ENCODE measurements around the gene RASGRP4. TPM values are rescaled to one million over a fixed set of nuclear protein-coding genes. Genes with fewer than 3 reads are reported as not detected.

Gene RASGRP4
- total RNA-seq, 1 donor from 2014 or later, result 3.2 TPM

DNA sequence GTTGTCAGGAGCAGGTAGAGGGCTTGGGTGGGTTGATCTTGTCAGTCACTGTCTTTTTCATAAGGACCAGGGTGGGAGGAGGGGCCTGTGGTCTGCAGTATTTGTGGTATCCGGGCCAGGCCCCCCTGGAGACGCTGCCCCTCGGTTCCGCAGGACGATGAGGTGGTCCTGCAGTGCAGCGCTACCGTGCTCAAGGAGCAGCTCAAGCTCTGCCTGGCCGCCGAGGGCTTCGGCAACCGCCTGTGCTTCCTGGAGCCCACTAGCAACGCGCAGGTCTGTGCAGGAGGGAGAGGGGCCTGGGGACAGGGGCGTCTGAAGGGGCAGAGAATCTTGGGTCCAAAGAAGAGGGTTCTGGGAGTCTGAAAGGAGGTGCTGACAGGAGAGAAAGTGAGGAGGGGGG lies 14.6 kb upstream of the RASGRP4 start:
- Mint-ChIP-seq H3K4me3 (no peak overlapping the region), H3K27me3 (peaks cover 16% of the 10 kb centered on the region), H3K36me3 (ENCODE audit: low read depth) (no peaks in the 10 kb centered on the region), H3K4me1 (peaks cover 2% of the 10 kb centered on the region), H3K27ac (no peak overlapping the region), H3K9me3 (no peaks in the 10 kb centered on the region)
- intact Hi-C loops (cut with micrococcal nuclease), result no loop called here
- ATAC-seq (ENCODE audit: low read depth), result no peak
- no peak for DNase-seq
- ChIA-PET CTCF (no interaction called here), POLR2A (no interaction called here)
- TF ChIP-seq, protein P1, sequence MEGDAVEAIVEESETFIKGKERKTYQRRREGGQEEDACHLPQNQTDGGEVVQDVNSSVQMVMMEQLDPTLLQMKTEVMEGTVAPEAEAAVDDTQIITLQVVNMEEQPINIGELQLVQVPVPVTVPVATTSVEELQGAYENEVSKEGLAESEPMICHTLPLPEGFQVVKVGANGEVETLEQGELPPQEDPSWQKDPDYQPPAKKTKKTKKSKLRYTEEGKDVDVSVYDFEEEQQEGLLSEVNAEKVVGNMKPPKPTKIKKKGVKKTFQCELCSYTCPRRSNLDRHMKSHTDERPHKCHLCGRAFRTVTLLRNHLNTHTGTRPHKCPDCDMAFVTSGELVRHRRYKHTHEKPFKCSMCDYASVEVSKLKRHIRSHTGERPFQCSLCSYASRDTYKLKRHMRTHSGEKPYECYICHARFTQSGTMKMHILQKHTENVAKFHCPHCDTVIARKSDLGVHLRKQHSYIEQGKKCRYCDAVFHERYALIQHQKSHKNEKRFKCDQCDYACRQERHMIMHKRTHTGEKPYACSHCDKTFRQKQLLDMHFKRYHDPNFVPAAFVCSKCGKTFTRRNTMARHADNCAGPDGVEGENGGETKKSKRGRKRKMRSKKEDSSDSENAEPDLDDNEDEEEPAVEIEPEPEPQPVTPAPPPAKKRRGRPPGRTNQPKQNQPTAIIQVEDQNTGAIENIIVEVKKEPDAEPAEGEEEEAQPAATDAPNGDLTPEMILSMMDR (IDR thresholded peaks at IDR 0.05), result no peak

DNA sequence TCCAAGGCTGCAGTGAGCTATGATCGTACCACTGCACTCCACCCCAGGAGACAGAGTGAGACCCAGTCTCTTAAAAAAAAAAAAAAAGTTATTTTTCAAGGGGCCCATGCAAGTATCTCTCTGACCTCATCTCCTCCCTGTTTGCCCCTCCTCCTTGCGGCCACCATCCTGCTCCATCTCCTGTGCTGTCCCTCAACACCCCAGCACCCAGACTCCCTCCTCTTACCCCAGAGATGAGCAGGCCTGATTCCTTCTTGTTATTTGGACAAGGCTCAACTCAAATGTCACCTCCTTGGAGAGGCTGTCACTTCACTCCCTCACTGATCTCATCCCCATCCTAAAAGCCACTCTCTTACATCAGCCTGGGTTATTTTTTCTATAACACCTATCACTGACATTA lies 11.9 kb upstream of the RASGRP4 start:
- H3K36me3 Mint-ChIP-seq (ENCODE audit: low read depth), result no peaks in the 10 kb centered on the region
- H3K27ac Mint-ChIP-seq, result no peak overlapping the region
- ChIA-PET CTCF (interaction anchor here (1.6 kb wide), 1 partner anchor 35 kb away, joined by 6 read pairs; the partner anchor contains the start of gene FAM98C), POLR2A (interaction anchor here (0.6 to 0.8 kb wide), 2 partner anchors 35 to 76 kb away, joined by 3 read pairs; partner anchors contain the start of gene FAM98C)
- TF ChIP-seq, protein P1 (IDR thresholded peaks at IDR 0.05), result no peak
- DNase-seq, result no peak
- intact Hi-C loops (cut with micrococcal nuclease), result no loop called here
- no peak overlapping the region for H3K4me3 Mint-ChIP-seq
- H3K4me1 Mint-ChIP-seq, result peaks cover 11% of the 10 kb centered on the region
- no peaks in the 10 kb centered on the region for H3K9me3 Mint-ChIP-seq
- H3K27me3 Mint-ChIP-seq, result peaks cover 21% of the 10 kb centered on the region
- no peak for ATAC-seq (ENCODE audit: low read depth)

DNA sequence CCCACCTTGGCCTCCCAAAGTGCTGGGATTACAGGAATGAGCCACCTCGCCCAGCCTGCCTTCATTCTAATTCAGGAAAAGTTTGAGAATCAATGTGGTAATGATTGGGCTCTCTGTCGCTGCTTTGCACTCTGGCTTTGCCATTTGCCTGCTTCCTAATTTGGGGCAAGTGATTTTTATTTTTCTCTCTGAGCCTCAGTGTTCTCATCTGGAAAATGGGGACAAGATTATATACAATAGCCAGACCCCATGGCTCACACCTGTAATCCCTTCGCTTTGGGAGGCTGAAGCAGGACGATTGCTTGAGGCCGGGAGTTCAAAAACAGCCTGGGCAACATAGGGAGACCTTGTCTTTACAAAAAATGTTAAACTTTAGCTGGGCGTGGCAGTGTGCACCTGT lies 11.3 kb upstream of the RASGRP4 start:
- TF ChIP-seq, protein P1 (IDR thresholded peaks at IDR 0.05), result no peak
- Mint-ChIP-seq H3K4me1 (peaks cover 11% of the 10 kb centered on the region), H3K27ac (no peak overlapping the region), H3K36me3 (ENCODE audit: low read depth) (no peaks in the 10 kb centered on the region), H3K27me3 (peaks cover 19% of the 10 kb centered on the region), H3K4me3 (no peak overlapping the region), H3K9me3 (no peaks in the 10 kb centered on the region)
- ChIA-PET POLR2A (interaction anchor here (0.8 kb wide), 1 partner anchor 34 kb away, joined by 3 read pairs; the partner anchor contains the start of gene FAM98C), CTCF (interaction anchor here (1.6 kb wide), 1 partner anchor 34 kb away, joined by 6 read pairs; the partner anchor contains the start of gene FAM98C)
- DNase-seq (no peak), ATAC-seq (ENCODE audit: low read depth) (no peak)
- intact Hi-C loops (cut with micrococcal nuclease), result no loop called here

DNA sequence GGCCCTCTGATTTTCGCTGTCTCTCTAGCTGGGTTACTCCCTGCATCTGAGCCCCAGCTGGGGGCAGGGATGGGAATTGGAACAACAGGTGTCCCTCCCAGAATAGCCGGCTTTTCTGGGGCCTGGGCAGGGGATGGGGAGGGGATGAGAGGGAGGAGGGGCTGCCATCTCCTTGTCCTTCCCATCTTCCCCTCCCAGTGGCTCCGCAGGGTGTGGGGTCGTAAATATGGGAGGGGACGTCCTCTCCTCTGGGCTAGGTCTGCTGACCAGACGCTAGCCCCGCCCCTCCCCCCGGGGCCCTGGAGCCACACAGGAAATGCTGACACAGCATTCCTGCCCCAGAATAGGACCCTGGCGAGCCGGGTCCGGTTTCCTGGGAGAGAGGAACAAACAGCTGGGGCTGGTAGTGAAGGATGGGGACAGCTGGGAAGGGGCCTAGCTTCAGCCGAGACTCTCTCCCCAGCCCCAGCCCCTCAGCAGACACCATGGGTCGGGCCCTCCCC lies 8.6 kb upstream of the RASGRP4 start:
- ChIA-PET POLR2A (no interaction called here), CTCF (interaction anchor here (1.0 kb wide), 1 partner anchor 32 kb away, joined by 3 read pairs; the partner anchor contains the start of gene FAM98C)
- H3K27ac Mint-ChIP-seq, result no peak overlapping the region
- intact Hi-C loops (cut with micrococcal nuclease), result no loop called here
- H3K36me3 Mint-ChIP-seq (ENCODE audit: low read depth), result no peaks in the 10 kb centered on the region
- ATAC-seq (ENCODE audit: low read depth) (no peak), DNase-seq (no peak)
- H3K27me3 Mint-ChIP-seq, result peaks cover 14% of the 10 kb centered on the region
- H3K4me1 Mint-ChIP-seq, result peaks cover 12% of the 10 kb centered on the region
- no peak overlapping the region for H3K4me3 Mint-ChIP-seq
- H3K9me3 Mint-ChIP-seq, result no peaks in the 10 kb centered on the region
- TF ChIP-seq, protein P1 (IDR thresholded peaks at IDR 0.05), result no peak

DNA sequence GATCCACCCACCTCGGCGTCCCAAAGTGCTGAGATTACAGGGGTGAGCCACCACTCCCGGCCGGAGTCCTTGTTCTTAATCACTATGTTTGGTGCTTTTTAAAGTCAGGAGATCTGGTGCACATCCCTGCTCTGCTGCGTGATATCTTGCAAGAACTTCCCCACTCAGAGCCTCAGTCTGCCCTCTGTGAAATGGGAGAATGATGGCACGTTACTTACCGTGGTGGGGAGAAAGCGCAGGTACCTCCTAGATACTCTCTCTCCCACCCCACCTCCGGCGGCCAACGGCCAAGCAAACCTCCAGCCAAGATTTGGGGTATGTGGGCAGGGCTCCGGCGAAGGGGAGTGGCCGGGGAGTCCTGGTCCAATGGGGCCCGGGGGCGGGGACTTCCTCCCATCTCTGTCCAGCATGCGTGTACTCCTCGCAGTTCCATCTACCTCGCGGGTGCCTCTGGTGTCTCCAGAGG lies 7.3 kb upstream of the RASGRP4 start, which contains the start of gene RYR1:
TSS of gene RYR1 (plus strand) at position 424 of the 466 bp plus-strand sequence. CDS start 139 bp downstream, outside the sequence.
- ATAC-seq (ENCODE audit: low read depth) (peak; percentile 91), DNase-seq (peak; percentile 37)
- intact Hi-C loops (cut with micrococcal nuclease), result no loop called here
- Mint-ChIP-seq H3K36me3 (ENCODE audit: low read depth) (no peaks in the 10 kb centered on the region), H3K4me3 (peak within 1 kb of the TSS; percentile 45), H3K4me1 (peaks cover 21% of the 10 kb centered on the region), H3K27ac (no peak within 1 kb of the TSS), H3K9me3 (no peaks in the 10 kb centered on the region), H3K27me3 (peaks cover 14% of the 10 kb centered on the region)
- TF ChIP-seq, protein P1 (IDR thresholded peaks at IDR 0.05), result no peak
- CTCF ChIA-PET, result no interaction called here
- POLR2A ChIA-PET, result no interaction called here
